GM19438 (cell line): ENCODE results near the gene BICRA.

ENCODE experiments used
- ATAC-seq: cut with Tn5 transposase; IDR thresholded peaks from one replicate; pipeline ENCODE4 v1.9.1; 2021; ENCODE audit warnings: low read depth; ENCODE audit not compliant: unreplicated experiment

Gene BICRA

DNA sequence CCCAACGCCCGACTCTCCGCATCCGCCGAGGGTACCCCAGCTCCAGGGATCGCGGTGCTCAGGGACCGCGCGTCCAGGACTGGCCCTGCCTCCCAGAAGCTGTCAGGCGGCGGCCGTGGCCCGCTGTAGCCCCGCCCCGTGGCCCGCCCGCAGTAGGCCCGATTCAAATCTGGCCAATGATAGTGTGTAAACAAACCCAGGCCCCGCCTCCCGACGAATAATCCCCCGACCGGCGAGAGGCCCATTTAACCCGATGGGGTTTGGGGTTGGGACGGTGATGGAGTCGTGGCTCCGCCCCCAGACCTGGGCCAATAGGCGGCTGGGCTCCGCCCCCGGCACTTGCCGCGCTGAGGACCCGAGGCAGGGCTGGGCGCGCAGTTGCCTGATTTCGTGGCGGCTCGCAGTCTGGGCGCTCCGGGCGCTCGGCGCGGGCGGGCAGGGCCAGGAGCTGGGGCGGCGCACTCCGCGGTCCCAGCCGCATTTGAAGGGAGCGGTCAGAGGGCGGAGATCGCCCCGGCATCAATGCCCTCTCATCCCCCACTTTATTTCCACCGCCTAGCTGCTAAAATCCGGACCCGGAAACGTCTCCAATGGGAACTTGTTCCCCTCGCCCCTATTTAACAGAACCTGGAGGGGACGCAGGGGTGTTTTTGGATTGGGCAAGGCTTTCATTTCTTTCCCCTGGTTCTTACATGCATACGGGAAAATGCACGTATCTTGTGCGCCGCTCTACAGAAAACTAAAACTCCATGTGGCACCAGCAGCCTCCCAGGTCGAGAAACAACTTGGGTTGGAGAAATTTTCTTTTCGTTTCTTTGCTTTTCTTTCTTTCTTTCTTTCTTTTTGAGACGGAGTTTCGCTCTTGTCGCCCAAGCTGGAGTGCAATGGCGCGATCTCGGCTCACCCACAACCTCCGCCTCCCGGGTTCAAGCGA is 8.4 kb upstream of the BICRA start:
- ATAC-seq: peak; percentile 88

GRCh38 chr19:47601180-47601904 is 7.6 kb upstream of the BICRA start:
- ATAC-seq: no peak

- no peak for ATAC-seq
Observed at GRCh38 chr19:47603706-47604565, 5.0 kb upstream of the BICRA start.

DNA sequence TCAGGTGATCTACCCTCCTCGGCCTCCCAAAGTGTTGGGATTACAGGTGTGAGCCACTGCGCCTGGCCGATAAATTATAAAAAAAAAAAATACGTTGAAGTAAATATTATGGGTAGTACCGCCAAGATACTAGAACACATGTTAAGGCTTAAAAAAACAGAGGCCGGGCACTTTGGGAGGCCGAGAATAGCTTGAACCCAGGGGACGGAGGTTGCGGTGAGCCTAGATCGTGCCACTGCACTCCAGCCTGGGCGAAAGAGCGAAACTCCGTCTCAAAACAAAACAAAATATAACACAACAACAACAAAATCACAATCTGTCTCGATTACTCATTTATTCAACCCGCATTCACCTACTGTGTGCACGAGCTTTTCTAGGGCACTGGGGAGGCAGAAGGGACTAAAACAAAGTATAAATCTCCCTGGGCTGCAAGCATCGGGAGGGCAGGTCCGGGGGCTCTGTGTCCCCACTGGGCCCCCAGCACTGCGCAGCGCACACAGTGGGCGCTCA is 1.3 kb upstream of the BICRA start:
- no peak for ATAC-seq

GRCh38 chr19:47608074-47608918 is 638 bp upstream of the BICRA start:
- ATAC-seq: peak; percentile 69

DNA sequence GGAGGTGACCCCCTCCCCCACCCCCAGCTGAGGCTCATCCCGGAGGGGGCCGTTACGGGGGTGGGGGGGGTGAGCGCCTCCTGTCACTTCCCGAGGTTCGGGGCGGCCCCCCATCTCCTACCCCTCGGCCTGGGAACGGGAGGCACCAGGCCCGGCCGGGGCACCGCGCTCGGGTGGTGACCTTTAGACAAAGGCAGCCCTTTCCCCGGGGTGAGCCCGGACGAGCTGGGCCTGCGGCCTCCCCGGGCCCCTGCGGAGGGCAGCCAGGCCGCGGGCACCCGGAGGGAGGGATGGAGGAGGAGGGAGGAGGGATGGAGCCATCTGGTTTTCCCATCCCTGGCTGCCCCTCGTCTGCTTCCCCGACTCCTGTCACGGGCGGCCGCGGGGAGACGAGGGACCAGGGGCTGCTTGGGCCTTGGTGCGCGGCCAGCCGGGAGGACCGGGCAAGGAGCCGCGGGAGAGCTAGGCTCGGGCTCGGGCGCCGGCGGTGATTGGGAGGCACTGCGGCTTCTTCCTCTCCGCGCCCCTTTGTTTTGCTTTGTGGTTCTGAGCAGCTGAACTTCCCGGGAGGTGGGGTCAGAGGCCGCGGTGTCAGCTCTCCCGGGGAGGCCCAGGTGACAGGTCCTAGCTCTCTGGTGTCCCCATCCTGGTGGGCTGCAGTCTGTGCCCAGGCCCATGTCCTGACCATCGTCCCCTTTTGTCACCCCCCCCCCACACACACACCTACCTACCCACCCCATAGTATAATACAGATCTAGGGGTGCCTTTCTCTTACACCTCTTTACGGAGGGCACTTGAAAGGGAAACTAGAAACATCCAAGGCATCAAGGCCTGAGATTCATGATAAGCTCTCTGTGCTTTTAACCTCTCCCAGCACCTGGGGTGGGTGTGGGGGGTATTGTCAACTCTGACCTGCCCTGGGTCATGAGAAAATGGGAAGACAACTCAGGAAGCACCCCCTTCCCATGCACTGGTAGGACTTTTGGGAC is 1.3 kb downstream of the BICRA start:
- ATAC-seq: no peak

DNA sequence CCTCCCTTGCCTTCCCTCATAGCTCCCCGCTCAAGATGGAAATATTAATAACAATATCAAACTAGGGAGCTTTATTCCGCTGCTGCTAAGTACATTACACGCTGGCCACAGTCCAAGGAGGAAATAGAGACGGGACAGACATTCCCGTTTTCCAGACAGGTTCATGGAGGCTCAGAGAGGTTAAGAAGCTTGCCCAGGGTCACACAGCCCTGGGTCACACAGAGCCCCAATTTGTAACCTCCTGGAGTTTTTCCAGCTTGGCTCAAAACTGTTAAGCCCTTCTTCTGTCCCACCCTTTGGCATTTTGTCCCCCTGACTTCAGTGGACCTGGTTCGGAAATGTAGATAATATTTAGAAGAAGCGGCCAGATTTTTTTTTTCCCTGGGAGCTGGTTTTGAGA is 2.0 kb downstream of the BICRA start:
- no peak for ATAC-seq

DNA sequence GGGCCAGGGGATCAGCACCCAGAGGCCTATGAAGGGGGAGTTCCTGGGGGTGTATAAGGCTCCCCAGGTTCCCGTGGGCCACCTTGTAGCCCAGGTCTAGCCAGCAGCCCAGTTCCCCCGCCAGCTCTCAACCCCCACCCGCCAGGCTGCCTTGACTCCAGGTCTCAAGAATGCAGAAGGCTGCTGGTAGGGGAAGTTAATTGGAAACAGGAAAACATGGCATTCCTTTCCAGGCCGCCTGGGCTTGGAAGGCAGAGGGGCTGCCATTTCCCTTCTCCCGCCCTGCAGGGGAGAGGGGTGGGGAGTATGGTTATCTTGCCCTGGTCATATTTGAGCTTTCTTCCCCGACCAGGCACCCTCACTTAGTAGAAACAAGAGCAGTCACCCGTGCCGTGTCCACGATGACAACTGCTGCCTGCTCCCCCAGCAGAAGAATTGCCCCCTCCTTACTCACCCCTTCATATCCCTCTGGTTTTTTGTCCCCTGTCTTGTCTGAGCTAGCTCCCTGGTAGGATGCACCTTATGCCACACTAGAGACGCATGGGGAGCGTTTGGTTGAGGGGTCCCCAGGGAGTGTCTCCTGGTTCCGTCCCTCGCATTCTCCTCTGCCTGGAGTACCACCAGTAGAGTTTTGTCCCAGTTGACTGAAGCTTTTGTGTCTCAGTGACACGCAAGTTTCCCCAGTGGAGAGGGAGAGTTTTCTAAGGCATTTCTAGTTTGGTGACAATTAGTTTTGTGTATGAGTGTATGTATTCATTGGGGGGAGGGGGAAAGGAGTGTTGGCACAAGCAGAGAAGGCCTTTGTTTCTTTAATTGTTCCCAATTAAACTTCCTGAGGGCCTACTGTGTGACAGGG is 4.5 kb downstream of the BICRA start:
- no peak for ATAC-seq

DNA sequence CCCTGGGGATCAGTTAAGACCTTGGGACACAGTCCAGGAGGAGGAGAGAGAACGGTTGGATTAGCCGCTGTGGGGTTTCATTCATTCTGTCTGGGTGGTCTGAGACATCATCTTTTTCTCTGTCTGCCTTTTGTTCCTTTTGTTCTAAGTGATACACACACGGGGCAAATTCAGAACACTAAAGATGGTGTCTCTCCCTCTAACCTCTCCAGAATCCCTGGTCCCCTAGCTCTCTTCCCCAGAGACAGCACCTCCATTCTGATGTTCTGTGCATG is 5.0 kb downstream of the BICRA start:
- ATAC-seq: no peak

DNA sequence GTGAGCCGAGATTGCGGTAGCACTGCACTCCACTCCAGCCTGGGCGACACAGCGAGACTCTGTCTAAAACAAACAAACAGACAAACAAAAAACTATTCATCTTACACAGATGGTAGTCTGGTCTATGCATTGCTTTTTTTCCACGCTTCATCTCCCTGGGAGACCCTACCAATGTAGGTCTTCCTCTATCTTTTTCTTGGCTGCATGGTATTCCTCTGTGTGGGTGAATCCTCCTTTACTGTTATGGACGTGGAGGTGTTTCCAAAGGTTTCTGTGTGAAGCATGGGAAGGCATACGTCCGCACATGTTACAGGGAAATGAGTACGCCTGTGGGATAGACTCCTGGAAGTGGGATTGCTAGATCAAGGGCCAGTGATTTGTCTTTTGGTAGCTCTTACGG is 5.6 kb downstream of the BICRA start:
- ATAC-seq: no peak

GRCh38 chr19:47615230-47615629 is 6.3 kb downstream of the BICRA start:
- ATAC-seq: no peak

DNA sequence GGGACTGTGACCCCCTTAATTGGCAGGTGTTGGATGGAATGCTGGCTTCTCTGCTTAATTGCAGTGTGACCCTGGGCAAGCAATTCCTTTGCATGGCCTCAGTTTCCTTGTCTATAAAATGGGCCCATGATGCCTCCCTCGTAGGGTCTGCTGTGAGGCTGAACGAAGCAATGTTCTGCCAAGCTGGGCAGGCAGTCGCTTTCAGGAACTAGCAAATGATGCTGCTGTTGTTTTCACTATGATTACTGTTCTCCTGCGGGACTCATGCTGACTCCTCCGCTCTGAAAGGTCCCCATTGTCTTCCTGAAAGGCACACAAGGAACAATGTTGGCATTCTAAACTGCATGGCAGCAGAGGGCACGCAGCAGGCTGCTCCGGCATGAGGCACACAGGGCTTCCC is 6.8 kb downstream of the BICRA start:
- no peak for ATAC-seq

DNA sequence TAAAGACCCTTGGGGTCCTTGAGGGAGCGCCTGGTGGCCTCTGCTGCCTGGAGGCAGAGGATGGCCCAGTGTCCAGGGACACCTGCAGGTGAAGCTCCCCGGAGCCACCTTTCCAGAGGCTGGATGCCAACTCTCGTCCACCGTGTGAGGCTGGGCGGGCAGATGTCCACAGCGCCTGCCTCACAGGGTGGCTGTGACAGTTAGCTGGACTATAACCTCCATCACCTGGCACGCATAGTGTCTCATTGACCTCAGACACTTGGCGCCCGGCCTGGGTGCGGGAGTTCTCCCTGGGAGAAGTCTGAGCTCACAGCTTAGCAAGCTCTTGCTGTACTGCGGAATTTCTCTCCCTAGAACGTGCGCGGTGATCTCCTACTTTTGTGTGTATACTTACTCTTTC is 9.8 kb downstream of the BICRA start:
- ATAC-seq: no peak

DNA sequence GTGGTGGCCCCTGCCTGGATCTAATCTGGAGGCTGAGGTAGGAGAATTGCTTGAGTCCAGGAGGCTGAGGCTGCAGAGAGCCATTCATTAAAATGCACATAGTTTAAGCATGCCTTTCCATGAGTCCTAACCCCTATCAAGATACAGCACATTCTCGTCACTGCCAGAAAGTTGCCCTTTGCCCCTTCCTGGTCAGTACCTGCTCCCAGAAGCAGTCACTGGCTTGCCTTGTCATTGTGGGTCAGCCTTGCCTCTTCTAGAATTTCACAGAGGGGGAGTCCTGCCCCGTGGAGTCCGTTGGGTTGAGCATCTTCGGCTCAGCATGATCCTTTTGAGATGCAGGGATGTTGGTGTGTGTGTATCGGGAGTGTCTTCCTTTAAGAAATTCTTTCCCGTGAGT is 10.8 kb downstream of the BICRA start:
- no peak for ATAC-seq

DNA sequence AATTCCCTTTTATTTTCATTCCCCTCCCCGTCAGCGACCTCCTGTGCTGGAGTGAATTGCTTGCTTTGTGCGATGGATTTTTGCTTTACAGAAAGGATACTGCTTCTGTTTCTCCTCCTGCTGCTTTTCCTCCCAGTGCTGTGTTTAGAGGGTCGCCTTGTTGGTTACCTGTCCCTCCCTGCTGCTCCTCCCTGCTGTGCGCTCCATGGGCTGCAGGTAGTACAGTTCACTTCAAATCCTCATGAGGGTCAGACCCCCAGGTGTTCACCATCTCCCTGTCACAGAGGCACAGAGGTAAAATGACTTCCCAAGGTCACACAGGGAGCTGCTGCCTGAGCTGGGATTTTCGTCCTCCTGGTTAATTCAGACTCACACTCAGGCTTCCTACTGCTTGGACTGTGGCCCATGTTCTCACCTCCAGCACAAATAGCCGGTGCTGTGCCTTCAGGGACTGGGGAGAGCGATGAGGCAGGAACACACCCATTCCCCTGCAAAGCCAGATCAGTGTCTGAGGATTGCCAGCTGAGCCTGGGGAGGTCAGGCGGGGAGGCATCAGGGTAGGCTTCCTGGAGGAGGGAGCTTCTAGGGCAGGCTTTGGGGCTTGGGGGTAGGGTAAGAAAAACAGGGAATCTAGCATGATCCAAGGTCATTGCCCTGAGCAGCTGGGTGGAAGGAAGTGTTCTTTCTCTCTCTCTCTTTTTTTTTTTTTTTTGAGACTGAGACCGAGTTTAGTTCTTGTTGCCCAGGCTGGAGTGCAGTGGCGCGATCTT is 14.4 kb downstream of the BICRA start:
- ATAC-seq: no peak

DNA sequence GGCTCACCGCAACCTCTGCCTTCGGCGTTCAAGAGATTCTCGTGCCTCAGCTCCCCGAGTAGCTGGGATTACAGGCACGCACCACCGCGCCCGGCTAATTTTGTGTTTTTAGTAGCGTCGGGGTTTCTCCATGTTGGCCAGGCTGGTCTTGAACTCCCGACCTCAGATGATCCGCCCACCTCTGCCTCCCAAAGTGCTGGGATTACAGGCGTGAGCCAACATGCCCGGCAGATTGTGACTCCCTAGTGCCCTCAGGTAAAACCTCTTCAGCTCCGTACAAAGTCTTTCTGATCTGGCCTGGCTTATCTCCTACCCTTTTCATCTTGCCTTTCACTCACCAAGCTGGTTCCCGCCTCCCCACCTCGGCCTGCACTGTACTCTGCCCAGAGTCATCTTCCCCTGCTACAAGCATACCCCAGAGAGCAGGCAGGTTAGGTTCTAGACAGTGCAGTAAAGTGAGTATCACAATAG is 15.0 kb downstream of the BICRA start:
- ATAC-seq: no peak

DNA sequence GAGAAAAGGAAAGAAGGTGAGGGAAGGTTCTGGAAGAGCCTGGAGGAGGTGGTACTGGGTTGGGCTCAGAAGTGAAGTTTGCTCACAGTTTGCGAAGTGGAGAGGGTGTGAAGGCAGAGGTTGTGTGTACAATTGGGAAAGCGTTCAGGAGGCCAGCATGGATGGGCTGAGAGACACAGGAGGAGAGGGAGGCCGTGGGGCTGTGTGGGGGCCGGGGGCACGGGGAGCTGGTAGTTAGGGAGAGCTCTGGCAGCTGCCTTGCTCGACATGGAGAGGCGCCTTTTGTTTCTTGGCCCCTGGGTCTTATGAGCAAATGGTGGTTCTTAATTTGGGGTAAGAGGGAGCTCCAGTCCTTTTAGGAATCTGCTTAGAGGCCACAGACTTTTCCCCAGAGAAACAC is 16.7 kb downstream of the BICRA start:
- ATAC-seq: no peak
